HG03342 (cell line): ENCODE results near the gene KRT2.

ENCODE experiments used
- ATAC-seq: cut with Tn5 transposase; IDR thresholded peaks from one replicate; pipeline ENCODE4 v1.9.1; 2021; ENCODE audit warnings: mild to moderate bottlenecking, moderate library complexity; ENCODE audit not compliant: unreplicated experiment

Gene KRT2

GRCh38 chr12:52600475-52600874, 51.5 kb downstream of the KRT2 start:
- no peak for ATAC-seq

GRCh38 chr12:52600071-52600470, 51.9 kb downstream of the KRT2 start:
- ATAC-seq = no peak

GRCh38 chr12:52598966-52599365, 53.0 kb downstream of the KRT2 start:
- ATAC-seq = no peak
